RWPE2 (cell line): Measurements from ENCODE around the gene RBM23.
"Not testable (repeated sequence)": the region's sequence is repeated elsewhere in the genome, so short reads cannot be mapped to it uniquely, and the experiment has no call there.

Experiments
- ATAC-seq: fragments of 200-7000 bp; cut with Tn5 transposase; 3 replicates; pipeline ENCODE4 v1.9.1; 2021; ENCODE audit warnings: low read depth
- DNase-seq: peaks from one replicate; pipeline ENCODE4 v3.0.0-alpha.2; 2020; ENCODE audit warnings: low spot score
- H3K27ac ChIP-seq: fragments of 450-650 bp; 2 replicates; pipeline ENCODE4 v1.5.1; 2017; ENCODE audit warnings: mild to moderate bottlenecking; ENCODE audit not compliant: poor library complexity, severe bottlenecking
- H3K27me3 ChIP-seq: fragments of 250-450 bp; sonication (Bioruptor Pico); 2 replicates; pipeline ENCODE4 v1.5.1; 2021; ENCODE audit warnings: mild to moderate bottlenecking, moderate library complexity; ENCODE audit not compliant: insufficient read depth, poor library complexity, severe bottlenecking
- H3K36me3 ChIP-seq: fragments of 250-450 bp; sonication (Bioruptor Pico); 2 replicates; pipeline ENCODE4 v1.5.1; 2020; ENCODE audit warnings: low read depth, mild to moderate bottlenecking, moderate library complexity
- H3K4me1 ChIP-seq: fragments of 250-450 bp; sonication (Bioruptor Pico); 2 replicates; pipeline ENCODE4 v1.5.1; 2021; ENCODE audit warnings: mild to moderate bottlenecking, moderate library complexity; ENCODE audit not compliant: insufficient read depth, poor library complexity, severe bottlenecking
- H3K4me3 ChIP-seq: fragments of 250-450 bp; sonication (Bioruptor Pico); 2 replicates; pipeline ENCODE4 v1.5.1; 2021; ENCODE audit warnings: mild to moderate bottlenecking, moderate library complexity; ENCODE audit not compliant: severe bottlenecking
- H3K9me3 ChIP-seq: fragments of 250-450 bp; sonication (Bioruptor Pico); 2 replicates; pipeline ENCODE4 v1.5.1; 2021; ENCODE audit warnings: mild to moderate bottlenecking, moderate library complexity; ENCODE audit not compliant: severe bottlenecking
- CTCF ChIP-seq: fragments of 450-650 bp; IDR thresholded peaks from one replicate; pipeline ENCODE4 v1.5.1; 2017; ENCODE audit warnings: mild to moderate bottlenecking, moderate library complexity; ENCODE audit not compliant: poor library complexity, severe bottlenecking

RBM23 gene

GRCh38 chr14:22864979-22865378 lies 54.0 kb downstream of the RBM23 start:
- Histone ChIP-seq H3K4me1 (no peaks in the 10 kb centered on the region), H3K36me3 (no peaks in the 10 kb centered on the region), H3K27me3 (no peaks in the 10 kb centered on the region), H3K9me3 (no peaks in the 10 kb centered on the region), H3K4me3 (no peak overlapping the region), H3K27ac (no peak overlapping the region)
- no peak for TF ChIP-seq CTCF
- peak; percentile 19 for DNase-seq
- ATAC-seq = no peak

- H3K27ac ChIP-seq = no peak overlapping the region
- no peaks in the 10 kb centered on the region for H3K9me3 ChIP-seq
- no peaks in the 10 kb centered on the region for H3K36me3 ChIP-seq
- H3K27me3 ChIP-seq = no peaks in the 10 kb centered on the region
- H3K4me1 ChIP-seq = no peaks in the 10 kb centered on the region
- TF ChIP-seq CTCF = no peak
- H3K4me3 ChIP-seq = no peak overlapping the region
- ATAC-seq = no peak
- peak; percentile 38 for DNase-seq
These were observed 57.3 kb downstream of the RBM23 start for GRCh38 chr14:22861651-22862050.

GRCh38 chr14:22860377-22860776 lies 58.6 kb downstream of the RBM23 start:
- H3K4me3 ChIP-seq, H3K9me3 ChIP-seq, H3K4me1 ChIP-seq, ATAC-seq, H3K27me3 ChIP-seq, H3K36me3 ChIP-seq, H3K27ac ChIP-seq: not testable (repeated sequence)
- peak; percentile 9 for DNase-seq

GRCh38 chr14:22856428-22856827 lies 62.5 kb downstream of the RBM23 start:
- DNase-seq (no peak), ATAC-seq (no peak)
- Histone ChIP-seq H3K4me1 (peaks cover 15% of the 10 kb centered on the region), H3K27ac (no peak overlapping the region), H3K27me3 (no peaks in the 10 kb centered on the region), H3K36me3 (no peaks in the 10 kb centered on the region), H3K9me3 (no peaks in the 10 kb centered on the region), H3K4me3 (no peak overlapping the region)
- TF ChIP-seq CTCF = no peak

GRCh38 chr14:22854963-22855724 lies 63.8 kb downstream of the RBM23 start:
- TF ChIP-seq CTCF = no peak
- H3K9me3 ChIP-seq = no peaks in the 10 kb centered on the region
- H3K4me1 ChIP-seq = peaks cover 28% of the 10 kb centered on the region
- H3K27me3 ChIP-seq = no peaks in the 10 kb centered on the region
- DNase-seq (peak; percentile 19), ATAC-seq (no peak)
- H3K4me3 ChIP-seq = no peak overlapping the region
- no peaks in the 10 kb centered on the region for H3K36me3 ChIP-seq
- no peak overlapping the region for H3K27ac ChIP-seq

- peak; percentile 11 for DNase-seq
- peaks cover 37% of the 10 kb centered on the region for H3K4me1 ChIP-seq
- not testable (repeated sequence) for ATAC-seq, H3K36me3 ChIP-seq, H3K9me3 ChIP-seq, H3K27me3 ChIP-seq, H3K4me3 ChIP-seq, H3K27ac ChIP-seq
These were observed 64.7 kb downstream of the RBM23 start for GRCh38 chr14:22854296-22854695.
